Activated T-helper 1 cell treated with Interleukin-2 at 50 U/mL for 16 hours (primary cell): ENCODE results near the gene NEMP1.
"Not testable (repeated sequence)": the region's sequence is repeated elsewhere in the genome, so short reads cannot be mapped to it uniquely, and the experiment has no call there.

ENCODE experiments used
- DNase-seq: peaks from one replicate; pipeline ENCODE4 v3.0.0-alpha.2; 2020; ENCODE audit warnings: low read depth

Gene NEMP1

GRCh38 chr12:57091638-57092528 lies 13.3 kb upstream of the NEMP1 start:
- DNase-seq = no peak

- DNase-seq = no peak
Observed at GRCh38 chr12:57090924-57091637, 12.5 kb upstream of the NEMP1 start.

DNA sequence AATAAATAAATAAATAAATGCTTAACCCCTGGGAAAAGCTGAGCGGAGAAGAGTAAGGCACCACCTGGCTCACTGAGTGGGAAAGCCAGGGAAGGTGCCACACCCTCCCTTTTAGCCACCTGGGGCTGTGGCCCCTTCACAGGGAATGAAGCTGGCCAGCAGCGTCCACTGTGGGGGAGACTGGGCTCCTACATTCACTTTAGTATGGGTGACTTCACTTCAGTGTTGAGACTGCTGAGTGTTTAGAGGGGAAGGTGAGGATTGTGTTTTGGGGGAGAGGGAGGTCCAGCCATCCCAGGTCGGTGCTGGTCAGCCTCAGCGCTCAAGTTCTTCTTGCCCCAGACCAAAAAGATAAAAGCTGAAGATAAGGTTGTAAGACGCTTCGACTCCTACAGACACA lies 11.9 kb upstream of the NEMP1 start:
- no peak for DNase-seq

DNA sequence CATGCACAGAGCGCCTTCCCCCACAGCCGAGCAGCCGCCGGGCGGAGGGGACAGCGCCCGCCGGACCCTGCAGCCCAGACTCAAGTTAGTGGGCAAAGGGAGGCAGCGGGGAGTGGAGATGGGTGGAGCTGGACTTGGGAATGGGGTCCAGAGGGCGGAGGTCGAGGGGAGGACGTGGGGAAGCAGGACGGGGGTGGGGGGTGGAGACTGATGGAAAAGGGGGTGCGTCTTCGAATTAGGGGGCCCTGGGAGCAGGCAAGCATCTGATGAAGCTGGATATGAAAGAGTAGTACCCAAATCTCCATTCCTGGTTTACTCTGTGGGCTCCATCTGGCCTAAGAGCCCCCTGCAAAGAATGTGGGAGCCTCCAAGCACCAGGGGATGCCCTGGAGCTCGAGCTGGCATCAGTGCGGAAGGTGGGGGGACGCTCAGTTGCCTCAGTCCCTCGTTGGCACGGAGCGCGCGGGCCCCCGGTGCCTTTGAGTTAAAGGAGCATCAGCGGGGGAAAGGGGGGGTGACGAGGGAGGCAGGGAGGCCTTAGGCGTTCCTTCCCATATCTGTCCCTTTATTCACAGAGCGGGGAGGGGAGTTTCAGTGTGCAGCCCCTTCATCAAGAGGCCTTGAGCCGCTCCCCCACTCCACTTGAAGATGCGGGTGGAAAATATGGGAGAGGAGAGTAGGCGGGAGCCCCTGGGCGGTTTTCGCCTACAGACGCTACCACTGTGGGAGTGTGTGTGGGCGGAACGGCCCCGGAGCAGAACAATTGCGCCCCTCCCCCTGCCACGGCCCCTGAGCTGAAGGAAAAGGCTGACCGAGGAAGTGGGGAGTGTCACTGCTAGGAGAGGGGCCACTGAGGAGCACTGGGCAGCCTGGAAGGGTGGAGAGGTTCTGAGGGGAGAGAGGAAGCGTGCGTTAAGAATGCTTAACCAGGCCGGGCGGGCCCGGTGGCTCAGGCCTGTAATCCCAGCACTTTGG lies 11.0 kb upstream of the NEMP1 start:
- DNase-seq = no peak

DNA sequence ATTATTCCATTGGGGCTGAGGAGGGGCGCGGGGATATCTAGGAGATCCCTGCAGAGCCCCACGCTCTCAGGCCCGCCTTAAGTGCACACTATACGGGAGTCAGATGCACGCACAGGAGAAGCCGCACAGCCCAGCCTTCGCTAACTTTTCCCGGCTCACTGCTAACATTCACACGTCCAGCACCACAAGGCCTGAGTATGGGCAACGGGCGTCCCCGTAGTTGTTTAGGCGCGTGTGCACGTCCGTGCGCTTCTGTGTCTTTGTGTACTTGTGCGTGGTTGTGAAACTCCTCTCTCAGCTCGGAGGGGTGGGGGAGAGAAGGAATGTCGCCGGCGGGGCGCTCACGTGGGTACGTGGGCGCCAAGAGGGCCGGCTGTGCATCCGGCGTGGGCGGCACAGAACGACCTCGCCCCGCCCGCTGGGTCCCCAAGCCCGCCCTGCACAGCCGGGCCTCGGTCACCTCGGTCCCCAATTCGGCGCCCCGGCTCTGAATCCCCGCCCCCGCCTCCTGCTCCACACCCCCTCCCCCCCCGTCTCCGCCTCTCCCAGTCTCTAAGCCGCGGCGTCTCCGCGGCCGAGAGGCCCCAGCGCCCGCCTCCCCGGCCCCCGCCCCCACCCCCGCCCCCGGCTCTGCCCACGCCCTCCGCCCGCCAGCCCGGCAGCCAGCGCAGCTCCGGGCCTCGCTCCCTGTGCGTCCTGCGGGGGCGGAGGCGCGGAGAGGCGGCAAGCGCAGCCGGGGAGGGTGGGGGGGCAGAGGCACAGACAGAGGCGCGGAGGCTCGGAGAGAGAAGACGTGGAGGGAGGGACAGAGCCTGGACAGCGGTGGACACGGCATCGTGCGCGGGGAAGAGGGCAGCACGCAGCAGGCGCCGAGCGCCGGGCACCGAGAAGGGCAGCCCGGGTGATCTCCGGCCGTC lies 10.0 kb upstream of the NEMP1 start, which contains the start of gene NAB2:
TSS of gene NAB2 (plus strand) at position 761 of the 917 bp plus-strand sequence. CDS start 158 bp downstream, outside the sequence.
- peak; percentile 94 for DNase-seq

- DNase-seq = peak; percentile 52
Observed at GRCh38 chr12:57087691-57088353, 9.2 kb upstream of the NEMP1 start.

DNA sequence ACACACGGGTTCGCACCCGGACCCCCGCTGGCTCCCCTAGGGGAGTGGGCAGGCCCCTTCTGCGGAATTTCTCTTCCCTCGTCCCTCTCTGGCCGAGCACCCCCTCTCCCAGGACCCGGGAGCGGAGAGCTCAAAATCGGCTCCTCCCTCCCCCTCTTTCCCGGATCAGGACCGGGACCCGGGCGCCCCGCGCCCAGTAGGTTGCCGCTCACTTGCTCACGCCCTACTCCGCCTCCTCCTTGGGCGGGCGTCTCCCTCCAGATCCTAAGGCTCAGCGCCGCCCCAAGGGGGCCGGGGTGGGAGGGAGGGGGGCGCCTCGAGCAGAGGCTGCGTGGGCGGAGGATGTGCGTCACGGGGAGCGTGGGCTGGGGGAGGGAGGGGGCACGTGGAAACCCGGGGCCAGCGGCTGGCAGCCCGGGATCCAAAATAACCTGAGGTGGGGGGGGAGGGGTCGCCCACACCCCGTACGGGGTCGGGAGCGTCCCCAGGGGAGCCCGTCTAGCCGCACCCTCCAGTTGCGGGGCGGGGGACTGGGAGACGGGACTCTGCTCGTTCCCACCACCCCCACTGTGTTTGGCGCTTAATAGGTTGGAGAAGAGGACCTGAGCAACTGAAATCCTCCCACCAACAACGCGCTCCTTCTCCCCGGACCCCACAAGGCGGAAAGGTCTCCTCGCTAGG lies 8.6 kb upstream of the NEMP1 start:
- DNase-seq = peak; percentile 86

GRCh38 chr12:57086493-57087009 lies 8.0 kb upstream of the NEMP1 start:
- no peak for DNase-seq

DNA sequence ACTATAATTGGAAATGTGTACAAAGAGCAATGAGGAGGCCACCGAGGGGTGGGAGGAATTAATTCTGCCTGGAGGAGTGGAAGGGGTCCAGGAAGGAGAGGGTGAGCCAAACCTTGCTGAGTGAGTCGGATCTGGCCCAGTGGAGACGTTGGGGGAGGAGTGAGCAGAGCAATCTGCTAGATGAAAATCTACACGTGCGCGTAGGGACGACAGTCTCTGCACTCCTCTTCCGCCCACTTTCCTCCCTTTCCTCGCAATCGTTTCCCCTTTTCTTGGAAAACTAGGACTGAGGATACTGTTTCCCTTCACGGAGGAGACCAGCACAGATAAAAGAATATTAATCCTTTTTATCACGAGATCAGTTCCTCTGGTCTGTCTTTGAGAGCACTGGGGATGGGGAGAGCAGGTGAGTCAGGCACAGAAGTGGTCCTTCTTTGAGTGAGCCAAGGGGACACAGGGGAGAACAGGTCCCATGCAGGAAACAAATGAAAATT lies 7.5 kb upstream of the NEMP1 start:
- no peak for DNase-seq

DNA sequence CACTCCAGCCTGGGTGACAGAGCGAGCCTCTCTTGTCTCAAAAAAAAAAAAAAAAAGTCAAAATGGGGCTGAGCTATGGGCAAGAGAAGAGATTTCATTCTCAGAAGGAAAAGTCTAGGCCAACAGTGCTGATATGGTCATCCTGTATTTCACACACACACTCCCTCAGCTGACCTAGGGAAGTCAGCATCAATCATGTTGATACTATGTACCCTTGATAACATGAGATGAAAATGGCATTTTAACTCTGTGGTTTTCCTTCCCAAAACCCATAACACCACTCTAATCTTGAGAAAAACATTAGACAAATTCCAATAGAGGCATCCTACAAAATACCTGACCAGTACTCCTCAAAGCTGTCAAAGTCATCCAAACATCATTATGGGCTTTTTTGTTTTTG lies 2.3 kb upstream of the NEMP1 start:
- no peak for DNase-seq

DNA sequence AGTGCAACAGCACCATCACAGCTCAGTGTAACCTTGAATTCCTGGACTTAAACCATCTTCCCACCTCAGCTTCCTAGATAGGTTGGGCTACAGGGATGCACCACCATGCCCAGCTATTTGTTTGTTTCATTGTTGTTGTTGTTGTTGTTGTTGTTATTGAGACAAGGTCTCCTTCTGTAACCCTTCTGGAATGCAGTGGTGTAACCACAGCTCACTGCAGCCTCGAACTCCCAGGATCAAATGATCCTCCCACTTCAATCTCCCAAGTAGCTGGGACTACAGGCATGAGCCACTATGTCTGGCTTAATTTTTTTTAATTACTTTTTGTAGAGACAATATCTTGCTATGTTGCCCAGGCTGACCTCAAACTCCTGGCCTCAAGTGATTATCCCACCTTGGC lies 1.2 kb upstream of the NEMP1 start:
- no peak for DNase-seq

DNA sequence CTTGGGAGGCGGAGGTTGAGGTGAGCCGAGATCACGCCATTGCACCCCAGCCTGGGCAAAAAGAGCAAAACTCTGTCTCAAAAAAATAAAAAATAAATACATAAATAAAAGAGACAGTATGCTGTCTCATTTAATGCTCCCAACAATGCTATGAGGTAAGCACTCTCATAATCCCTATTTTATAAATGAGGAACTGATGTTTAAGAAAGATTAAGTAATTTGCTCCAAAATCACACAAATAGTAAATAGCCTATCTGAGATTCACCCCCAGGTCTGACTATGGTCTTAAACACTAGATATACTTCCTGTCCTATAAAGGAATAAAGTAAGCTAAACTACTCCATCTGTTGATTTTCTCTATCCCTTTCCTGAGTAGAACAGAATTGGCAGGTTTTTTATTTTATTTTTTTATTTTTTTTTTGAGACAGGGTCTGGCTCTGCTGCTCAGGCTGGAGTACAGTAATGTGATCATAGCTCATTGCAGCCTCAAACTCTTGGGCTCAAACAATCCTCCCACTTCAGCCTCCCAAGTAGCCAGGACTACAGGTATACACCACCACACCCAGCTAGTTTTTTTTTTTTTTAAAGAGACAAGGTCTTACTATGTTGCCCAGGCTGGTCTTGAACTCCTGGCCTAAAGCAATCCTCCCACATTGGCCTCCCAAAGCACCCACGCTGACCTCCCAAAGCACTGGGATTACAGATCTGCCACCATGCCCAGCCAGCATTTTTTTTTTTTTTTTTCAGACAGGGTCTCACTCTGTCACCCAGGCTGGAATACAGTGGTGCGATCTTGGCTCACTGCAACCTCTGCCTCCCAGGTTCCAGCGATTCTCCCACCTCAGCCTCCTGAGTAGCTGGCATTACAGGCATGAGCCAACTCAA lies 4.8 kb downstream of the NEMP1 start:
- not testable (repeated sequence) for DNase-seq

- DNase-seq = no peak
Observed at GRCh38 chr12:57072661-57073060, 5.9 kb downstream of the NEMP1 start.

GRCh38 chr12:57069523-57069922 lies 9.1 kb downstream of the NEMP1 start:
- no peak for DNase-seq

DNA sequence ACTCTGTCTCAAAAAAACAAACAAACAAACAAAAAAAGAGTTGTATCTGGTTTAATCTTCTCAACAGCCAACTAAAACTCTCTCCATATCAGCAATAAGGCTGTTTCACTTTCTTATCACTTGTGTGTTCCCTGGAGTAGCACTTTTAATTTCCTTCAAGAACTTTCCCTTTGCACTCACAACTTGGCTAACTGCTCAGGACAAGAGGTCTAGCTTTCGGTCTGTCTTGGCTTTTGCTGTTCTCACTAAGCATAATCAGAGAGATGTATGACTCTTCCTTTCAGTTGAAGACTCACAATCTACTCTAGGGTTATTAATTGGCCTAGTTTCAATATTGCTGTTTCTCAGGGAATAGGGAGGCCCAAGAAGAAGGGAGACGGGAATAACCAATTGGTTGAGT lies 12.3 kb downstream of the NEMP1 start:
- no peak for DNase-seq

DNA sequence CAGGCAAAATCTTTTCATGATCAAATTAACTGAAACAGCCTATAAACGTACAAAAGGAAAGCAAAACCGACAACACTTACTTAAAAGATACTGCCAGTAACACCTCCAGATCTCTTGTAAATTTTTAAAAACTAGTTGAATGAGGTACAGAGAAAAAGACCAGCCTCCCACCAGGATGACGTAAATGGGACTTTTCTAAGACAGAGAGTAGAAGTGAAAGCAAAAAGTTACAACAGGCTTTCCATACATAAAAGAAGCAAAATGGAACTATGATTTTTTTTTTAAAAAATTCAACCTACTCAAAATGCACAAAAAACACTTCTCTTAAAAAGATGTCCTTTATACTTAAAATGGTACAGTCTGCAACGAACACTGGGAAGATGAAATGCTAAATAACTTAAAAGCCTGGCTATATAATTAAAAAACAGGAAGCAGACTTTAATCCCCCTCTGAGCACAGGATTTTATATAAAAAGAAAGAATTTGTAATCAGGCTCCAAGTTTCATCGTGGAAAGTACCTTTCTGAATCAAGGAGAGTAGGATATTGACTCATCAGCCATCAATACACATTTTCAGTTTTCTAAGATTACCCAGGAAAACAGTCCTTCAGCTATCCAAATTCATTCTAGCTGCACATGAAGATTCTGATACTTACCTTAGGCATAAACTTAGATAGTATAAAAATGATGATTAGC lies 14.5 kb downstream of the NEMP1 start:
- DNase-seq = no peak

DNA sequence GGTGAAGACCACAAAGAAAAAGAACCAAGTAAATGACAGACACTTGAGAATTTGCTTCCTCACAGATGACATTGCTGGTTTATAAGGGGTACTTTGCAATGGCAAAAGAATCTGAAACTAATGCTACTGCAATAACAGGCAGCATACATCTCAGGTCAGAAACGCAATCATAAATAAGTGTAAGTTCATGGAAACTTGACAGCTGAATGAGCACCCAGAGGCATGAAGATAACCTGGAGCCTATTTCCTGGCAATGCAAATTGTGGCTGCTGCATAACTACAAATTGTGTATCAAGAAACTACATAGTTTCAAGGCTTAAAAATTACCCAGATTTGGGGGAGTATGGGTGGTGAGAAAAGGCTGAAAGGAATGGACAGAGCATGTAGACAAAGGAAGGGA lies 20.1 kb downstream of the NEMP1 start:
- no peak for DNase-seq
